Skeletal muscle cell (primary cell): ENCODE results near the gene TRIM38.
"Not testable (repeated sequence)": the region's sequence is repeated elsewhere in the genome, so short reads cannot be mapped to it uniquely, and the experiment has no call there.

Experiments
- DNase-seq: peaks from one replicate; pipeline ENCODE4 v3.0.0-alpha.2; 2010; ENCODE audit warnings: low read depth
- H3K4me3 ChIP-seq: 2 replicates; pipeline ENCODE4 v1.5.1; 2011; ENCODE audit warnings: low read depth, mild to moderate bottlenecking, control low read depth, low read length, moderate library complexity

The TRIM38 gene

GRCh38 chr6:25997921-25998320 lies 35.3 kb downstream of the TRIM38 start:
- H3K4me3 ChIP-seq: no peak overlapping the region
- no peak for DNase-seq

- H3K4me3 ChIP-seq: no peak overlapping the region
- no peak for DNase-seq
Observed at GRCh38 chr6:25998379-25998778, 35.8 kb downstream of the TRIM38 start.

- not testable (repeated sequence) for H3K4me3 ChIP-seq, DNase-seq
Observed at GRCh38 chr6:25999225-25999624, 36.6 kb downstream of the TRIM38 start.

- H3K4me3 ChIP-seq: no peak overlapping the region
- no peak for DNase-seq
Observed at GRCh38 chr6:26000366-26001144, 38.0 kb downstream of the TRIM38 start.

- H3K4me3 ChIP-seq: no peak overlapping the region
- no peak for DNase-seq
Observed at GRCh38 chr6:26003102-26003694, 40.6 kb downstream of the TRIM38 start.

GRCh38 chr6:26006086-26006939 lies 43.7 kb downstream of the TRIM38 start:
- H3K4me3 ChIP-seq: no peak overlapping the region
- DNase-seq: no peak

- not testable (repeated sequence) for H3K4me3 ChIP-seq, DNase-seq
Observed at GRCh38 chr6:26006940-26007305, 44.3 kb downstream of the TRIM38 start.

GRCh38 chr6:26008470-26008869 lies 45.9 kb downstream of the TRIM38 start:
- no peak for DNase-seq
- no peak overlapping the region for H3K4me3 ChIP-seq

- DNase-seq: no peak
- H3K4me3 ChIP-seq: no peak overlapping the region
Observed at GRCh38 chr6:26009817-26010216, 47.2 kb downstream of the TRIM38 start.

- no peak overlapping the region for H3K4me3 ChIP-seq
- no peak for DNase-seq
Observed at GRCh38 chr6:26012061-26012460, 49.5 kb downstream of the TRIM38 start.

GRCh38 chr6:26014386-26014785 lies 51.8 kb downstream of the TRIM38 start:
- DNase-seq: not testable (repeated sequence)

GRCh38 chr6:26016245-26016962 lies 53.8 kb downstream of the TRIM38 start:
- H3K4me3 ChIP-seq: peak overlapping the region; percentile 42
- DNase-seq: no peak

More at GRCh38 chr6:26014386-26014785, 51.8 kb downstream of the TRIM38 start:
- H3K4me3 ChIP-seq: not testable (repeated sequence)

- DNase-seq: no peak
- H3K4me3 ChIP-seq: peak overlapping the region; percentile 42
Observed at GRCh38 chr6:26016963-26017631, 54.5 kb downstream of the TRIM38 start.

- DNase-seq: peak; percentile 86
- H3K4me3 ChIP-seq: peak overlapping the region; percentile 42
Observed at GRCh38 chr6:26017632-26017966, 55.0 kb downstream of the TRIM38 start.

- no peak for DNase-seq
- no peak overlapping the region for H3K4me3 ChIP-seq
Observed at GRCh38 chr6:26019261-26019830, 56.7 kb downstream of the TRIM38 start.

- DNase-seq: no peak
- peak overlapping the region; percentile 73 for H3K4me3 ChIP-seq
Observed at GRCh38 chr6:26019967-26020328, 57.3 kb downstream of the TRIM38 start.

- H3K4me3 ChIP-seq: peak overlapping the region; percentile 73
- peak; percentile 79 for DNase-seq
Observed at GRCh38 chr6:26020329-26021000, 57.9 kb downstream of the TRIM38 start.

- H3K4me3 ChIP-seq: peak overlapping the region; percentile 73
- DNase-seq: no peak
Observed at GRCh38 chr6:26021001-26021349, 58.4 kb downstream of the TRIM38 start.
